A549 (cell line): ENCODE measurements around the gene ASPSCR1. TPM values are rescaled to one million over a fixed set of nuclear protein-coding genes. Genes with fewer than 3 reads are reported as not detected.

Source experiments
- ATAC-seq, 2 experiments: fragments of 200-7000 bp in 1 of 2; fragments of >200 bp in 1 of 2; cut with Nextera tagmentation in 1 of 2; cut with Tn5 transposase in 1 of 2; 3 replicates each; pipeline versions ENCODE4 v1.8.0 to v1.9.1; 2018 to 2020; ENCODE audit warnings: mild to moderate bottlenecking in 1 of 2, moderate library complexity in 1 of 2
- CTCF ChIA-PET: fragments of 300-600 bp; sonication (Branson Sonifier 250); formaldehyde crosslinking; extraction: SDS; loops from one replicate; lab custom pipeline; 2021; ENCODE audit warnings: antibody characterized with exemption, inconsistent platforms; lab: Yijun Ruan, JAX
- POLR2A ChIA-PET: fragments of 350-600 bp; formaldehyde crosslinking; extraction: SDS; loops from one replicate; lab custom pipeline; 2021; ENCODE audit warnings: antibody characterized with exemption, inconsistent platforms; lab: Yijun Ruan, JAX
- DNase-seq, 2 experiments: peaks; one replicate each; pipeline versions ENCODE4 v3.0.0 to v3.0.0-alpha.2; 2011 to 2016; ENCODE audit warnings: low read depth in 1 of 2, low spot score in 1 of 2
- FAIRE-seq: peaks from 2 replicates; lab custom pipeline; 2011; peaks lifted over from hg19 to GRCh38; lab: Jason Lieb, UNC
- H3K27ac ChIP-seq, 2 experiments: fragments of >200 bp; sonication (Bioruptor Twin); formaldehyde crosslinking; 3 replicates each; pipeline ENCODE4 v1.5.1; 2016 to 2017
- H3K4me1 ChIP-seq: fragments of >200 bp; sonication (Bioruptor Twin); formaldehyde crosslinking; 3 replicates; pipeline ENCODE4 v1.6.1; 2016
- H3K4me2 ChIP-seq: fragments of >200 bp; sonication (Bioruptor Twin); formaldehyde crosslinking; 3 replicates; pipeline ENCODE4 v1.6.1; 2016
- H3K4me3 ChIP-seq: fragments of >200 bp; sonication (Bioruptor Twin); formaldehyde crosslinking; 3 replicates; pipeline ENCODE4 v1.5.1; 2016
- H3K9me3 ChIP-seq: fragments of >200 bp; sonication (Bioruptor Twin); formaldehyde crosslinking; 3 replicates; pipeline ENCODE4 v1.6.1; 2016
- BHLHE40 ChIP-seq: IDR thresholded peaks from 2 replicates; pipeline ENCODE4 v1.6.1; 2012; ENCODE audit warnings: low read depth, low read length, inconsistent platforms
- FOSB ChIP-seq: fragments of 250-450 bp; sonication (Bioruptor Pico); IDR thresholded peaks from 2 replicates; pipeline ENCODE4 v1.5.0; 2020; ENCODE audit warnings: mild to moderate bottlenecking, moderate library complexity
- FOSL2 ChIP-seq, 2 experiments: fragments of 450-650 bp in 1 of 2; fragments of >200 bp in 1 of 2; sonication (Bioruptor Twin) in 1 of 2; formaldehyde crosslinking; IDR thresholded peaks; 2 replicates each; pipeline versions ENCODE4 v1.5.0 to v1.6.1; 2016 to 2020; ENCODE audit warnings: mild to moderate bottlenecking in 1 of 2, moderate library complexity in 1 of 2
- FOXS1 ChIP-seq: fragments of 250-450 bp; sonication (Bioruptor Pico); IDR thresholded peaks from 2 replicates; pipeline ENCODE4 v1.5.0; 2020; ENCODE audit warnings: mild to moderate bottlenecking, moderate library complexity
- HDAC2 ChIP-seq: fragments of 200-600 bp; sonication (generic); IDR thresholded peaks from 2 replicates; pipeline ENCODE4 v1.6.1; 2016
- HEYL ChIP-seq: fragments of 250-450 bp; sonication (Bioruptor Pico); IDR thresholded peaks from 2 replicates; pipeline ENCODE4 v1.8.0; 2021; ENCODE audit warnings: mild to moderate bottlenecking, moderate library complexity
- HMGXB4 ChIP-seq: fragments of 250-450 bp; sonication (Bioruptor Pico); IDR thresholded peaks from 2 replicates; pipeline ENCODE4 v1.5.0; 2021; ENCODE audit warnings: mild to moderate bottlenecking, moderate library complexity, borderline replicate concordance
- HOXA7 ChIP-seq: fragments of 250-450 bp; sonication (Bioruptor Pico); IDR thresholded peaks from 2 replicates; pipeline ENCODE4 v1.5.0; 2020; ENCODE audit warnings: mild to moderate bottlenecking, moderate library complexity
- HOXB5 ChIP-seq: fragments of 250-450 bp; sonication (Bioruptor Pico); IDR thresholded peaks from 2 replicates; pipeline ENCODE4 v1.5.0; 2020; ENCODE audit warnings: mild to moderate bottlenecking, moderate library complexity
- MAZ ChIP-seq: fragments of 150-350 bp; IDR thresholded peaks from 2 replicates; pipeline ENCODE4 v1.6.1; 2014; ENCODE audit warnings: antibody characterized with exemption, low read depth, low read length, borderline replicate concordance
- NPAS2 ChIP-seq: fragments of 250-450 bp; sonication (Bioruptor Pico); IDR thresholded peaks from 2 replicates; pipeline ENCODE4 v1.8.0; 2022; ENCODE audit warnings: mild to moderate bottlenecking, moderate library complexity, borderline replicate concordance
- POLR2A ChIP-seq: IDR thresholded peaks from 2 replicates; pipeline ENCODE4 v1.6.1; 2012; ENCODE audit warnings: mild to moderate bottlenecking, low read length
- RARB ChIP-seq: fragments of 250-450 bp; sonication (Bioruptor Pico); IDR thresholded peaks from 2 replicates; pipeline ENCODE4 v1.8.0; 2021; ENCODE audit warnings: mild to moderate bottlenecking, moderate library complexity
- RFX5 ChIP-seq: fragments of 450-650 bp; IDR thresholded peaks from 2 replicates; pipeline ENCODE4 v1.7.1; 2014; ENCODE audit warnings: antibody characterized with exemption, mild to moderate bottlenecking, moderate library complexity
- RNF2 ChIP-seq: fragments of 200-600 bp; sonication (generic); IDR thresholded peaks from 2 replicates; pipeline ENCODE4 v1.6.1; 2016; ENCODE audit warnings: low read depth, mild to moderate bottlenecking, antibody characterized with exemption, moderate library complexity, borderline replicate concordance
- SREBF2 ChIP-seq: fragments of 450-650 bp; IDR thresholded peaks from 2 replicates; pipeline ENCODE4 v1.6.1; 2014; ENCODE audit warnings: mild to moderate bottlenecking, moderate library complexity
- TFCP2L1 ChIP-seq: fragments of 250-450 bp; sonication (Bioruptor Pico); IDR thresholded peaks from 2 replicates; pipeline ENCODE4 v1.5.0; 2021; ENCODE audit warnings: mild to moderate bottlenecking
- ZFP36 ChIP-seq: fragments of 450-650 bp; IDR thresholded peaks from 2 replicates; pipeline ENCODE4 v1.6.1; 2014; ENCODE audit warnings: borderline replicate concordance; ENCODE audit not compliant: partially characterized antibody
- ZNF302 ChIP-seq: fragments of 250-450 bp; sonication (Bioruptor Pico); IDR thresholded peaks from 2 replicates; pipeline ENCODE4 v1.9.0; 2021; ENCODE audit warnings: inconsistent platforms, mild to moderate bottlenecking, moderate library complexity
- WGBS: methylation state at CpG from one replicate; pipeline ENCODE4 v1.1.6; 2017; ENCODE audit errors: missing lambda C conversion rate; 5-methylcytosine and 5-hydroxymethylcytosine counted together
- polyA plus RNA-seq, 4 experiments: library from polyadenylated mRNA; depleted of rRNA in 3 of 4; stranded (reverse); fragments of >200 nt; fragmentation: RNase III in 1 of 4; extraction: RNeasy Plus Mini Kit Qiagen cat#74134 plus additional on column Dnase treatment in 1 of 4; gene quantifications; 2 replicates in 3 of 4; 3 replicates in 1 of 4; pipeline ENCODE4 v1.2.3, GENCODE V29; 2011 to 2017
- TF ChIP-seq, protein P1 (sequence below): fragments of 150-350 bp; IDR thresholded peaks from 2 replicates; pipeline ENCODE4 v1.6.1; 2014; ENCODE audit warnings: low read depth, mild to moderate bottlenecking, low read length
- TF ChIP-seq, protein P2 (sequence below): fragments of >200 bp; sonication (Bioruptor Twin); formaldehyde crosslinking; IDR thresholded peaks from 3 replicates; pipeline ENCODE4 v1.5.1; 2016

ASPSCR1 gene
- polyA plus RNA-seq, 2 of the 4 experiments (the other 2 are of a cell fraction), result 12.3 to 25.7 TPM

DNA sequence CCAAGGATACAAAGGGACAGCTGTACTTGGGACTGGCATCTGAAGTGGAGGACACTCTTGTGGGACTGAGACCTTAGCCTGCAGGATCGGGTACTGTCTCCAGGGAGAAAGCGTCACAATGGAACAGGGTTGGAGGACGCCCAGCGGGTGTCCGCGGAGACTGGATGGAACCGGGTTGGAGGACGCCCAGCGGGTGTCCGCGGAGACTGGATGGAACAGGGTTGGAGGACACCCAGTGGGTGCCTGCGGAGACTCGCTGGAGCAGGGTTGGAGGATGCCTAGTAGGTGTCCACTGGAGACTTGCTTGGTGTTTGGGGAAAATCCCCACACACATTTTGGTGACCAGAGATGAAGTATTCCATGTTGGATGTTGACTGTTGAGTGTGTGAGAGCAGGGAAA, 30.2 kb upstream of the ASPSCR1 start, which contains the start of gene MYADML2:
MYADML2 (minus strand) TSS at position 45 of the 400 bp plus-strand sequence. CDS start 5,492 bp downstream, outside the sequence.
- DNase-seq (no peak), FAIRE-seq (no peak), ATAC-seq (no peak)
- no peak for TF ChIP-seq NPAS2
- no peak for TF ChIP-seq ZNF302 (CRISPR knock-in tag)
- no peak for TF ChIP-seq BHLHE40
- TF ChIP-seq POLR2A, result no peak
- no peak for TF ChIP-seq TFCP2L1 (CRISPR knock-in tag)
- TF ChIP-seq, protein P1, sequence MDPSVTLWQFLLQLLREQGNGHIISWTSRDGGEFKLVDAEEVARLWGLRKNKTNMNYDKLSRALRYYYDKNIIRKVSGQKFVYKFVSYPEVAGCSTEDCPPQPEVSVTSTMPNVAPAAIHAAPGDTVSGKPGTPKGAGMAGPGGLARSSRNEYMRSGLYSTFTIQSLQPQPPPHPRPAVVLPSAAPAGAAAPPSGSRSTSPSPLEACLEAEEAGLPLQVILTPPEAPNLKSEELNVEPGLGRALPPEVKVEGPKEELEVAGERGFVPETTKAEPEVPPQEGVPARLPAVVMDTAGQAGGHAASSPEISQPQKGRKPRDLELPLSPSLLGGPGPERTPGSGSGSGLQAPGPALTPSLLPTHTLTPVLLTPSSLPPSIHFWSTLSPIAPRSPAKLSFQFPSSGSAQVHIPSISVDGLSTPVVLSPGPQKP, result no peak
- no peak for TF ChIP-seq RNF2
- TF ChIP-seq FOXS1 (CRISPR knock-in tag), result no peak
- TF ChIP-seq, protein P2, sequence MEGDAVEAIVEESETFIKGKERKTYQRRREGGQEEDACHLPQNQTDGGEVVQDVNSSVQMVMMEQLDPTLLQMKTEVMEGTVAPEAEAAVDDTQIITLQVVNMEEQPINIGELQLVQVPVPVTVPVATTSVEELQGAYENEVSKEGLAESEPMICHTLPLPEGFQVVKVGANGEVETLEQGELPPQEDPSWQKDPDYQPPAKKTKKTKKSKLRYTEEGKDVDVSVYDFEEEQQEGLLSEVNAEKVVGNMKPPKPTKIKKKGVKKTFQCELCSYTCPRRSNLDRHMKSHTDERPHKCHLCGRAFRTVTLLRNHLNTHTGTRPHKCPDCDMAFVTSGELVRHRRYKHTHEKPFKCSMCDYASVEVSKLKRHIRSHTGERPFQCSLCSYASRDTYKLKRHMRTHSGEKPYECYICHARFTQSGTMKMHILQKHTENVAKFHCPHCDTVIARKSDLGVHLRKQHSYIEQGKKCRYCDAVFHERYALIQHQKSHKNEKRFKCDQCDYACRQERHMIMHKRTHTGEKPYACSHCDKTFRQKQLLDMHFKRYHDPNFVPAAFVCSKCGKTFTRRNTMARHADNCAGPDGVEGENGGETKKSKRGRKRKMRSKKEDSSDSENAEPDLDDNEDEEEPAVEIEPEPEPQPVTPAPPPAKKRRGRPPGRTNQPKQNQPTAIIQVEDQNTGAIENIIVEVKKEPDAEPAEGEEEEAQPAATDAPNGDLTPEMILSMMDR, result no peak
- no peak for TF ChIP-seq FOSB (CRISPR knock-in tag)
- no peak for TF ChIP-seq HEYL (CRISPR knock-in tag)
- TF ChIP-seq RARB (CRISPR knock-in tag), result no peak
- no peak within 1 kb of the TSS for H3K27ac ChIP-seq
- no peaks in the 10 kb centered on the region for H3K4me1 ChIP-seq
- no peak within 1 kb of the TSS for H3K4me2 ChIP-seq
- no peak within 1 kb of the TSS for H3K4me3 ChIP-seq
- ChIA-PET POLR2A (no interaction called here), CTCF (interaction anchor here (10.8 to 17.3 kb wide), 2 partner anchors 14 to 74 kb away, joined by 116 to 170 read pairs; partner anchors contain the start of genes CENPX, LRRC45 and NOTUM)
- WGBS, result 86% methylated on average over 13 of the region's 13 CpGs
- no peaks in the 10 kb centered on the region for H3K9me3 ChIP-seq

DNA sequence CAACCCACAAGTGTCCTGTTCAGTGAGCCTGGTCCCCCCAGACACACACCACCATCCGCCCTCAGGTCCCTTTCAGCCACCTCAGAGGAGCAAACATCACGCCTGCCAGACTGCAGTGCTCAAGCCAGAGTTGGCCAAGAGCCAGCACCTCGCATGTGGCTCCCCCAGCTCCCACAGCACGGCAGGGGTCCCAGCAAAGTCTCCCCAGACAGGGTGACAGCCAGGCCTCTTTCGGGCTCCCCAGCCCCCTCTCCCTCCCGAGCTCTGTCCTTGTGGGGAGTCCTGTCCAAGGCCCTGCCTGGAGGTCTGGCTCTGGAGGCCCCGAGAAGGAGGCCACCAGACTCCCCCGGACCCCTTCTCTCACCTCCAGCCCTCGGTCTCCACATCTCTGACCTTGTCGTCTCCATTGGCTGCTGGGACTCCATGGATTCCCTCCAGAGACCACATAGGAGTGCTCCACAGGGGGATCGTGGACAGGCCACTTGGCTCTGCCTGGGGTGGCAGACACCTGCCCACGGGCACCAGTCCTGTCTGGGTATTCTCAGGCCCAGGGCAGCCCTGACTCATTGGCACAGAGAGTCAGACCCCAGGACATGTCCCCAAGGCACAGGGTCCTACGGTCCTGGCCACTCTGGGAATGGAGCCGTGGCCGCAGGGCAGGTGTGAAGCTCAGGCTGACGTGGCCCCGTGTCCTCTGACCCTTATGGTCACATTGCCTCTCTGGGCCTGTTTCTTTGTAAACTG, 28.6 kb upstream of the ASPSCR1 start:
- no peaks in the 10 kb centered on the region for H3K9me3 ChIP-seq
- CTCF ChIA-PET, result interaction anchor here (1.0 to 17.3 kb wide), 5 partner anchors 9 to 72 kb away, joined by 3 to 170 read pairs (median 5); partner anchors contain the start of genes CENPX, LRRC45, NOTUM and PYCR1
- no peak for TF ChIP-seq FOSL2 (IDR thresholded peaks at IDR 0.05)
- no peak for TF ChIP-seq FOSL2 (CRISPR knock-in tag; IDR thresholded peaks at IDR 0.05)
- TF ChIP-seq HOXA7, result no peak
- no peak for TF ChIP-seq POLR2A
- no peak for TF ChIP-seq HOXB5 (CRISPR knock-in tag)
- TF ChIP-seq HMGXB4, result no peak
- no peak for TF ChIP-seq SREBF2
- TF ChIP-seq HDAC2, result no peak
- TF ChIP-seq RFX5, result no peak
- no peak for TF ChIP-seq MAZ
- no peak for TF ChIP-seq ZFP36
- TF ChIP-seq, all 56 proteins: peak for 0
- Histone ChIP-seq H3K4me3 (no peak overlapping the region), H3K4me2 (no peak overlapping the region), H3K4me1 (no peaks in the 10 kb centered on the region), H3K27ac (no peak overlapping the region)
- FAIRE-seq (no peak), DNase-seq (no peak), ATAC-seq (peak in 1 of 2 experiments; percentile 41; a peak in 1 of 6 replicates)
- 74% methylated on average over 17 of the region's 17 CpGs for WGBS
- POLR2A ChIA-PET, result no interaction called here
